KOPT-K1 (cell line): Measurements from ENCODE around the gene CCDC86.

Source experiments
- H3K27ac ChIP-seq: fragments of 200-600 bp; sonication (generic); 2 replicates; pipeline ENCODE4 v1.5.1; 2016; ENCODE audit warnings: antibody characterized with exemption, mild to moderate bottlenecking, low read depth, low read length; ENCODE audit not compliant: poor library complexity, severe bottlenecking
- H3K36me3 ChIP-seq: fragments of 200-600 bp; sonication (generic); 2 replicates; pipeline ENCODE4 v1.5.1; 2017; ENCODE audit warnings: antibody characterized with exemption, mild to moderate bottlenecking, low read length, moderate library complexity; ENCODE audit not compliant: insufficient read depth
- H3K9me3 ChIP-seq: fragments of 200-600 bp; sonication (generic); 2 replicates; pipeline ENCODE4 v1.5.1; 2017; ENCODE audit warnings: antibody characterized with exemption, low read length, mild to moderate bottlenecking; ENCODE audit not compliant: insufficient read depth, poor library complexity, severe bottlenecking

The CCDC86 gene

GRCh38 chr11:60868682-60869450 is 27.0 kb downstream of the CCDC86 start:
- H3K27ac ChIP-seq: no peak overlapping the region
- H3K36me3 ChIP-seq: no peaks in the 10 kb centered on the region
- no peaks in the 10 kb centered on the region for H3K9me3 ChIP-seq

GRCh38 chr11:60869451-60869825 is 27.5 kb downstream of the CCDC86 start:
- H3K27ac ChIP-seq: no peak overlapping the region
- H3K36me3 ChIP-seq: no peaks in the 10 kb centered on the region
- no peaks in the 10 kb centered on the region for H3K9me3 ChIP-seq

GRCh38 chr11:60870276-60870675 is 28.4 kb downstream of the CCDC86 start:
- Histone ChIP-seq H3K36me3 (no peaks in the 10 kb centered on the region), H3K27ac (peak overlapping the region; percentile 81), H3K9me3 (no peaks in the 10 kb centered on the region)

GRCh38 chr11:60870733-60871377 is 28.9 kb downstream of the CCDC86 start:
- H3K9me3 ChIP-seq: no peaks in the 10 kb centered on the region
- H3K36me3 ChIP-seq: no peaks in the 10 kb centered on the region
- H3K27ac ChIP-seq: peak overlapping the region; percentile 81

- Histone ChIP-seq H3K9me3 (no peaks in the 10 kb centered on the region), H3K36me3 (no peaks in the 10 kb centered on the region), H3K27ac (peak overlapping the region; percentile 81)
Observed at GRCh38 chr11:60871378-60872061, 29.6 kb downstream of the CCDC86 start.

GRCh38 chr11:60872124-60872960 is 30.4 kb downstream of the CCDC86 start:
- peak overlapping the region; percentile 81 for H3K27ac ChIP-seq
- H3K36me3 ChIP-seq: no peaks in the 10 kb centered on the region
- no peaks in the 10 kb centered on the region for H3K9me3 ChIP-seq

- peak overlapping the region; percentile 81 for H3K27ac ChIP-seq
- 0 out of 2 replicates have a peak, but pooled peaks cover 3% of the 10 kb centered on the region for H3K36me3 ChIP-seq
- no peaks in the 10 kb centered on the region for H3K9me3 ChIP-seq
Observed at GRCh38 chr11:60872961-60873524, 31.1 kb downstream of the CCDC86 start.

GRCh38 chr11:60873533-60873932 is 31.6 kb downstream of the CCDC86 start:
- Histone ChIP-seq H3K36me3 (0 out of 2 replicates have a peak, but pooled peaks cover 7% of the 10 kb centered on the region), H3K27ac (peak overlapping the region; percentile 81), H3K9me3 (no peaks in the 10 kb centered on the region)

GRCh38 chr11:60874421-60875365 is 32.8 kb downstream of the CCDC86 start:
- Histone ChIP-seq H3K36me3 (peaks cover 18% of the 10 kb centered on the region), H3K27ac (no peak overlapping the region), H3K9me3 (no peaks in the 10 kb centered on the region)

GRCh38 chr11:60875366-60876167 is 33.7 kb downstream of the CCDC86 start:
- Histone ChIP-seq H3K36me3 (peaks cover 24% of the 10 kb centered on the region), H3K27ac (no peak overlapping the region), H3K9me3 (no peaks in the 10 kb centered on the region)

- Histone ChIP-seq H3K9me3 (no peaks in the 10 kb centered on the region), H3K27ac (no peak overlapping the region), H3K36me3 (peaks cover 28% of the 10 kb centered on the region)
Observed at GRCh38 chr11:60876168-60876485, 34.2 kb downstream of the CCDC86 start.

GRCh38 chr11:60878245-60879101 is 36.6 kb downstream of the CCDC86 start:
- Histone ChIP-seq H3K36me3 (peaks cover 28% of the 10 kb centered on the region), H3K9me3 (no peaks in the 10 kb centered on the region), H3K27ac (no peak overlapping the region)
